Measurements from ENCODE around the gene UBIAD1.

Gene UBIAD1

DNA sequence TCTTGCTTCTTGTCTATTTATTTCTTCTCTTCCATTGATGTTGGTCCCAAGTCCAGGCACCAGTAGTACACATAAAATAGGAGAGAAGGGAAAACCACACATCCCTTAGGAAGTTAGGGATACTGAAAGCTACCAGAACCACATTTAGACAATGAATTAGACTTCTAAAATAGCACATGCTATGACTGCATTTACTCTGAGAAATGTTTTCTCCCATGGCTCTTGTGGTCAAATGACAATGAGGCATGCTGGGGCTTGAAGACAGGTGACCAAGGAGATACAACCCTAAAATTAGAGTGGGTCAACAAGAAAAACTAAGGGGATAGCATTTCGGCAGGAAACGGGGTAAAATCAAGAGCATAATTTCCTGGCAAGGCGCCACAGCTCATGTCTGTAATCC is 27.8 kb upstream of the UBIAD1 start:
- no peak for DNase-seq (ENCODE audit: low read depth)
- H3K4me3 ChIP-seq (ENCODE audit: low read length): no peak overlapping the region
- TF ChIP-seq, protein P1, sequence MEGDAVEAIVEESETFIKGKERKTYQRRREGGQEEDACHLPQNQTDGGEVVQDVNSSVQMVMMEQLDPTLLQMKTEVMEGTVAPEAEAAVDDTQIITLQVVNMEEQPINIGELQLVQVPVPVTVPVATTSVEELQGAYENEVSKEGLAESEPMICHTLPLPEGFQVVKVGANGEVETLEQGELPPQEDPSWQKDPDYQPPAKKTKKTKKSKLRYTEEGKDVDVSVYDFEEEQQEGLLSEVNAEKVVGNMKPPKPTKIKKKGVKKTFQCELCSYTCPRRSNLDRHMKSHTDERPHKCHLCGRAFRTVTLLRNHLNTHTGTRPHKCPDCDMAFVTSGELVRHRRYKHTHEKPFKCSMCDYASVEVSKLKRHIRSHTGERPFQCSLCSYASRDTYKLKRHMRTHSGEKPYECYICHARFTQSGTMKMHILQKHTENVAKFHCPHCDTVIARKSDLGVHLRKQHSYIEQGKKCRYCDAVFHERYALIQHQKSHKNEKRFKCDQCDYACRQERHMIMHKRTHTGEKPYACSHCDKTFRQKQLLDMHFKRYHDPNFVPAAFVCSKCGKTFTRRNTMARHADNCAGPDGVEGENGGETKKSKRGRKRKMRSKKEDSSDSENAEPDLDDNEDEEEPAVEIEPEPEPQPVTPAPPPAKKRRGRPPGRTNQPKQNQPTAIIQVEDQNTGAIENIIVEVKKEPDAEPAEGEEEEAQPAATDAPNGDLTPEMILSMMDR (conservative IDR thresholded peaks at IDR 0.05; ENCODE audit: low read length): no peak

DNA sequence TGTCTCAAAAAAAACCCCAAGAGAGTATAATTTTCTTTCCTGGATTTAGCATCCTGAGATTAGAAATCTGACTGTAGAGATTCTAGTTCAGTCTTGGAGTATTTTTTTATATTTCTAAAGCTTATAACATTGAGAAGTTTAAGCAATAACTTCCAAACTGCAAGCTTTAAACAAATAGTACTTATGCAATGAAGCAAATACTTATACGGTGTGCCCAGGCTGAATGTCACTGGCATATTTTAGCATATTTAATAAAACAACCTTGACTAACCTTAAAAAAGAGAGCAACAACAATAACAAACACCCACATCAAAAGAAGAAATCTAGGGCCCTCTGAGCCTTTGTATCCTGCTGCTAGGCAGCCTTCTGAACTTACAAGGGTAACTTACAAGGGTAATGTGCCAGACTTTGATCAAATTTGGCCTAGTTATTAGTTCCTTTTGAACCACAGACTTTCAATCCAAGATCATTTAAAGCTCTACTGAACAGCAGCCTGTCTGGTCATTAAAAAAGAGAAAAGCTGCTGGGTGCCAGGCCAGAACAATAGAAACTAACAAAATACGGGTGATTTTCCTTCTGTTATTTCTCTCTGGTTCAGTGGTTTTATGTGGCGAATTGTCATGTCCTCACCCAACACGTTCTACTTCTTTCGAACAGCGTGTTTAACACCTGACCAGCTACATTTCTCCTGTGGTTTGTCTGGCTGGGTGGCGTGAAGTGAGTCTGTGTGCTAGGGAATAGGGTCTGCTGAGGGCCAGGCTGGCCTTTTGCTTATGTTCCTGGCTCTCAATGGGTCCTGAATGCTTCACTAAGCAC is 26.9 kb upstream of the UBIAD1 start:
- DNase-seq (ENCODE audit: low read depth): no peak
- TF ChIP-seq, protein P1 (conservative IDR thresholded peaks at IDR 0.05; ENCODE audit: low read length): no peak
- H3K4me3 ChIP-seq (ENCODE audit: low read length): no peak overlapping the region

DNA sequence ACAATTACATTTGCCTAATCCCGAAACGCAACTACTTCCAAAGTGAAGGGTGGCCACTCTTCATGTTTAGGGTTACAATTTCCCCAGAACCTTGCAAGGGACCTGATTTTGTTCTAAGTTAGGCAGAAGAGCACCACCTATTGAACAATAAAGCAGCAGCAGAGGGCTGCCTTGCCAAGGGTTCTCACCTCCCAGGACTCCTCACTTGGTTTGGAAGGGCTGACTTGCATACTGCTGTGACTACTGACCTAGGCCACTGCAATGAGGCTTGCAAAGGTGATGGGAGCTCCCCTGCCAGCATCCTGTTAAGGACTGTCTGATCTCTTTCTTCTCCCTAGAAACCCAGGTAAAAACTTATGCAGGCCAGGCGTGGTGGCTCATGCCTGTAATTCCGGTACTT is 24.8 kb upstream of the UBIAD1 start:
- no peak for DNase-seq (ENCODE audit: low read depth)
- TF ChIP-seq, protein P1 (conservative IDR thresholded peaks at IDR 0.05; ENCODE audit: low read length): no peak
- no peak overlapping the region for H3K4me3 ChIP-seq (ENCODE audit: low read length)

DNA sequence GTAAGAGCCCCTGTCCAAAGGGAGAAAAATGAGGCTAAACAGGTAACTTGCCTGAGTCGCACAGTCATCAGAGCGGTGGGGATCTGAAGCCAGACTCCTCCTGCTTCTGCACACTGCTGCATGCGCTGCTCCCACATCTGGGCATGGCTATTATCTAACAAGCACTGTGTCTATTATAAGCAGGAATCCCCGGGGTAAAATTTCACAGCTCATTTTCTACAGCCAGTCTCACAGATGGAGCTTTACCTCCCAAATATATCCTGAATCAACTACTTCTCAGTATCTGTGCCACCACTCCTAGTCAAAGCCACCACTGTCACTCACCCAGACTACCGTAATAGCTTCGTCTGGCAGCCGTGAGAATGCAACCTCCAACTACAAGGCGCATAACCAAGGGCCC is 20.5 kb upstream of the UBIAD1 start:
- TF ChIP-seq, protein P1 (conservative IDR thresholded peaks at IDR 0.05; ENCODE audit: low read length): no peak

DNA sequence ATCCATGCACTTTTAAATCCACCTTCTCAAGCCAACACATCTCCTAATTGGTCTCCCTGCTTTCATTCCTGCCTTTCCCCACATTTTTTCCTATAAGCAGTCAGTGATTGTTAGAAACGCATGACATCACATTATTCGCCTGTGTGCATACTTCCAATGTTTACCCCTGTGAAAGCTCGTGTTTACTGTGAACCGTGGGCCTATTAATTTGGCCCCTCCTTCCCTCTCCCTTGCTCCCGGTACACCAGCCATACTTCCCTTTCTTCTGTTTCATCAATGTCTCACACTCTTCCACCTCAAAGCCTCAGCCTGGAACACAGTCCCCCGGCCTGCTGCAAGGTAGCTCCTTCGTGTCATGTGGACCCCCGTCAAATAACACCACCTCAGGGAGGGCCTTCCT is 19.8 kb upstream of the UBIAD1 start:
- TF ChIP-seq, protein P1 (conservative IDR thresholded peaks at IDR 0.05; ENCODE audit: low read length): no peak
- H3K4me3 ChIP-seq (ENCODE audit: low read length): no peak overlapping the region
- DNase-seq (ENCODE audit: low read depth): no peak

More for the DNA sequence above, 20.5 kb upstream of the UBIAD1 start:
- no peak for DNase-seq (ENCODE audit: low read depth)
- no peak overlapping the region for H3K4me3 ChIP-seq (ENCODE audit: low read length)

DNA sequence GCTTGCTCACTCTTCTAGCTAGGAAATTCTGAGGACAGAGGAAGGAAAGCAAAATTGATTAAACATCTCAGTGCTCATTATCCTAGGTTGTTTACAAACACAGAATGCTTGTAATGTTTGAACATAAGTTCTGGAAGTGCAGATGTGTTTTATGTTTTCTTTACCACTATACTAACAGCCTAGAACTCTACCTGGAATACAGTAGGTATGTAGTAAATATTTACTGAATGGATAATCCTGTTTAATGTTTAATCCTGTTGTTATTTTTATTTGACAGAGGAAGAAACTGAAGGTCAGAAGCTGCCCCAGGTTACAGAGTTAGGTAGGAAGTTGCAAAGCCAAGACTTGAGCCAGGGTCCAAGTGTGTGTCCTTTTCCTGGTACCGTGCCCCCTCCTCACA is 16.7 kb upstream of the UBIAD1 start:
- no peak overlapping the region for H3K4me3 ChIP-seq (ENCODE audit: low read length)
- TF ChIP-seq, protein P1 (conservative IDR thresholded peaks at IDR 0.05; ENCODE audit: low read length): no peak
- DNase-seq (ENCODE audit: low read depth): no peak

Data from AG10803 (cell line).